GM18873 (cell line): ENCODE results near the gene GAS7.
A peak's percentile ranks its signal among the peaks of the same experiment; 100 is the strongest.

Source experiments
- ATAC-seq: cut with Tn5 transposase; IDR thresholded peaks from one replicate; pipeline ENCODE4 v1.9.1; 2021; ENCODE audit warnings: mild to moderate bottlenecking, moderate library complexity, moderate number of reproducible peaks; ENCODE audit not compliant: unreplicated experiment, low FRiP score

Gene GAS7

GRCh38 chr17:10082795-10083194 lies 115.6 kb downstream of the GAS7 start:
- ATAC-seq: no peak

- ATAC-seq: no peak
These were observed 116.7 kb downstream of the GAS7 start for GRCh38 chr17:10081571-10082169.

GRCh38 chr17:10077561-10078299 lies 120.7 kb downstream of the GAS7 start:
- ATAC-seq: no peak

- ATAC-seq: no peak
These were observed 122.5 kb downstream of the GAS7 start for GRCh38 chr17:10075919-10076318.

- ATAC-seq: no peak
These were observed 124.5 kb downstream of the GAS7 start for GRCh38 chr17:10073941-10074340.

- ATAC-seq: no peak
These were observed 125.6 kb downstream of the GAS7 start for GRCh38 chr17:10072556-10073425.

- ATAC-seq: no peak
These were observed 126.3 kb downstream of the GAS7 start for GRCh38 chr17:10072086-10072485.

- no peak for ATAC-seq
These were observed 127.3 kb downstream of the GAS7 start for GRCh38 chr17:10071141-10071540.

DNA sequence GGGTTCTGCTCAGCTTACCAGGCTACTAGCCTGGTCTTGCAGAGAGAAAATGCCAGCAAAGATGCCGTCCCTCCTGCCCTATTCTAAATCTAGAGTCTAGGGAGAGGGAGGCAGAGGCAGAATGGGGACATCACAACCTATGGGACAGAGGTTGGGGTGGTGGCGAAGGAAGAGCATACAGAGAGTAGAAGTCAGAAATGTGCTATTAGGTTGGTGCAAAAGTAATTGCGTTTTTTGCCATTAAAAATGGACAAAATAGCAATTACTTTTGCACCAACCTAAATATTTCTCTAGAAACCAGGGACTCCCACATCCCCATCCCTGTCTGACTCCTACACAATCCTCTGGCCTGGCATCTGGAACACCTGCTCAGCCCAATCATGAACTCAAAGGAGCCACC lies 127.7 kb downstream of the GAS7 start:
- no peak for ATAC-seq

GRCh38 chr17:10069301-10069700 lies 129.1 kb downstream of the GAS7 start:
- no peak for ATAC-seq

DNA sequence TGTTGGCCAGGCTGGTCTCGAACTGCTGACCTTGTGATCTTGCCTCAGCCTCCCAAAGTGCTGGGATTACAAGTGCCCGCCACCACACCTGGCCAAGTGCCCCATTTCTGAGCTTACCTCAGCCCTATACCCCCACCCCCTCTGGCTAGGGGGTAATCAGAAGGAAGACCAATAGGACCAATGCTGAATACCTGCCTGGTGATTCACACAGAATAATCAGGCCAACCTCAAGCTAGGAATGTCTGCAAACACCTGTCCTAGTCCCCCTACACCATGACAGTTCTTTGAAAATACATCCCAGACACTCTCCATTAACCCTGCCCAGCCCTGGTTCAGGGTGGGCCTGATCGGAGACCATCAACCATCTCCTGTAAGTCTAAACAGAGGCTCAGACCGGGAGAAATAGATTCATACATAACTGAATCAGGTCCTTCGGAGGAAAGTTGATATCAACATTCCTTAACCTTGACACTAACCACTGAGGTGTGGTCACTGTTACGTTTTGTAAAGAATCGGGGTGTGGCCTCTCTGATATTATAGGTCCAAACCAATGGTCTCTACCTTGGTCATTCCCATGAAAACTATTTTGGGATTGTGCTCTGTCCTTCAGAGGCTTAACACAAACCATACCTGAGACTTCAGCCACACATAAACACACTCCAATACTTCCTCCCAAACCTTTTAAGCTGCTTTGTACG lies 130.8 kb downstream of the GAS7 start:
- no peak for ATAC-seq

GRCh38 chr17:10064536-10064935 lies 133.9 kb downstream of the GAS7 start:
- no peak for ATAC-seq

DNA sequence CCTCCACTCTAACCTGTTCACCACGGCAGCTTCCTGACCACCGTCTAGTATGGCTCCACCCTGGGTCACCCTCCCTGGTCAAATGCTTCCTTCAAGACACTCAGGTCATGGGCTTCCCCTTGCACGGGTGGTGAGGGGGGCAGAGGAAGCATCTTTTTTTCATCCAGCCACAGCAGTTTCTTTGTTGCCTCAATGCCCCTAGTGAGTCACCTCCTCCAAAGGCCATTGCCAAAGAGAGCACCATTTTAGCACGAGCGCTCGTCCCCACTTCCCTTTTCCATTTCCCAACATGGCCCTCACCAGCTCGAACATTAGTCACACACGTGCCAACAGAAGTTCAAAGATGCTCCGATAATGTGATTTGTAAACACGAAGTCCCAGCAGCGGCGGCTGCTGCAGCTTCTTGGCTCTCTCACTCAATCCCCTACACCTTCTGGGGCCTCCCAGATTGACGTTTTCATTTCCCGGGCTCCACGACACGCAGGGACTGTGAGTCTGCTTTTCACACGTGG lies 134.6 kb downstream of the GAS7 start:
- no peak for ATAC-seq

DNA sequence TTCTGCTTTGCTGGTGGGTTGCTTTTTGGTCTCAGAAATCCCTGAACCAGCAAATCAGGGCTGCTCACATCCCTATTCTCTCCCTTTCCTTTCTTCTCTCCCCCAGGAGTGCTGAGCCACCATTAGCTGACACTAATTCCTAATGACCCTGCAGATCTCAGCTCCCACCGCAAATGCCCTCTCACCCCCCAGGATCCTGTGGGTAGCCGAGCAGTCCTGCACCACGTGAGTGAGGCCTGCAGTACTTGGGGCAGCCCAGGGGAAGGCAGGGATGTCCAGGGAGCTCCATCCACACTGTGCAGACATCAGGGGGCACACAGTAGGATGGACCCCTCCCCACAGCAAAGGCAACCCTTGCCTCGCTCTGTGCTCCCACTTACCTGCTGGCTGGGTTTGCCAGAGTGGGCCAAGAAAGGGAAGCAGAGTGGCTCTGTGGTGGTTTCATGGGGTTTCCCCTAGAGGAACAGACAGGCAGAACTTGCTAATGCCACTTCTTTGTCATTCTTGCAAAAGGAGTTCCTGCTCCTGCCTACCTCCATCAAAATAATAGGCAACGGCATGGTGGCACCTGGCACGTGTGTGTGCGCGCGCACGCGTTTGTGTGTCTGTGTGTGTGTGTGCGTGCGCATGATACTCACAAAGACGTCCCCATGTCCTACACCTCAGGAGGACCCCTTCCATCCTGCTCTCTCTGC lies 135.6 kb downstream of the GAS7 start:
- no peak for ATAC-seq

- no peak for ATAC-seq
These were observed 137.1 kb downstream of the GAS7 start for GRCh38 chr17:10061111-10061845.

DNA sequence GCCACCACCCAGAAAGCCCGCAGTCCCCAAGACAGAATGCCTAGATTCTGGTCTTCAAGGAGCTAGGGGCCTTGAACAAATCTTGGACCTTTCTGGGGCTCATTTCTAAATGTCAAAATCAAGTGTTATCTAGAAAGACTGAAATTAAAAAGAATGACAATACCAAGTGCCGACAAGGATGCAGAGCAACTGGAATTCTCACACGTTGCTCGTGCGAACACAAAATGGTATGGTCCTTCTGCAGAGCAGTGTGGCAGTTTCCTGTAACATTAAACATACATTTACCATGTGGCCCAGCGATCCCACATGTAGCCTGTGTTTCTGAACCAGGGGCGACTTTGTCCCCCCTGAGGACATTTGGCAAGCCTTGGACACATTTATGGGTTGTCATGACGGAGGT lies 137.9 kb downstream of the GAS7 start:
- no peak for ATAC-seq

DNA sequence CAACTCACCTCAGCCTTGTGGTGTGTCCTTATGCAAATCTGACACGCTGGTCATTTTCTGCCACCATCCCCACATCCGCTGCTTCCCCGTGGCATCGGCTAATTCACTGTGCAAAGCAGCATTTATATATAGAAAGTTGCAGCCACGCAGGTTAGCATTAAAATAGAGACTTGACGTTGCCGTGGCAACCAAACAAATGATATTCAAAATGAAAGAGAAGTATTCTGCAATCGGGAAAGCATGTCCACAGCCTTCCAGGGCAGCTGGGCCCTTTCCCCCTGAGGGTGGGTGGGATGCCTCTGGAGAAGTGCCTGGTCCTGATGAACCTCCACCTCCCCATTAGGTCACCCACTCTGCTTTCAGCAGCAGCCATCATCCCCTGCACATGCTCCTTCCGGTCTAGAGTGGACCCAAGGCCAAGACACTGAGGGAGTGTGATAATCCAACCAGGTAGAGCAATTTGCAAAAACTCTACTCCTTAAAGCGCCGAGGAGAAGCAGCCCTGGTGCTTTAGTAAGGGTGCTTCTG lies 138.7 kb downstream of the GAS7 start:
- peak; percentile 85 for ATAC-seq

DNA sequence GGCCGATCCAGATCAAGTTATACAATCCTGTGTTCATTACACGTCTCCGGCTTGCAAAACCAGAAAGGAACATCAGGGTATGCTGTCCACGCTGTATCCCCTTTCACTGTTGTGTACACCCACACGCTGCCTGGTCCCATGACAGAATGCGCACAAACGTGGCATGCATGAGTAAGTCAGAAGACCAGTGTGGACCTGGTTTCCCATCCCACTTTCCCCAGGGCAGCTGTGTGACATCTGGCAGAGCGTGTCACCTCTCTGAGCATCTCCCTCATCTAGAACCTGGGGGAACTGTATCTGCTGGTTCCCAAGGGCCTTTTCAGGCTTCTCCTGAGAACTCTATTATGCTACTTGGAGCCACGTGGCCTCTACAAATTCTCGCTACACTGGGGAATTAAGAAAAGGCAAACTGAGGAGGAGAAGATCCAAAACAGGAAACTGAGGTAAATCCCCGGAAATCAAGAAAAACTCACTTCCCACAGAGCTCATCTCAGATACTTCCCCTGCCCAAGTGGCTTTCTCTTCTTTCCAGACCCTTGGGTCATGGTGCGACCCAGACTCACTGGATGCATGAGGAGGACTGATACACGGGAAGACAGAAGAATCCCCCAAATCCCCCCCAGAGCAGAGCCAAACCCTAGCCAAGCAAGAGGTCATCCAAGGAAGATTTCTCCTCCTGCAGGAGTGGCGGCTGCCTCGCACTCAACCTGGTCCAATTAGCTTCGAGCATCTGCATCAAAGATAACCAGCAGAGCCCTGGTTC lies 139.3 kb downstream of the GAS7 start:
- ATAC-seq: no peak
